HG03135 (cell line): ENCODE measurements around the gene DDR1.

ENCODE experiments used
- ATAC-seq: cut with Tn5 transposase; IDR thresholded peaks from one replicate; pipeline ENCODE4 v1.9.1; 2021; ENCODE audit warnings: mild to moderate bottlenecking, moderate library complexity; ENCODE audit not compliant: unreplicated experiment

DDR1 gene

GRCh38 chr6:30879684-30880427 lies 4.5 kb upstream of the DDR1 start:
- ATAC-seq, result no peak

GRCh38 chr6:30880698-30881252 lies 3.5 kb upstream of the DDR1 start:
- ATAC-seq, result no peak

GRCh38 chr6:30881392-30882203 lies 2.7 kb upstream of the DDR1 start:
- ATAC-seq, result no peak

- no peak for ATAC-seq
Measured at GRCh38 chr6:30882204-30882758, 2.0 kb upstream of the DDR1 start.

- no peak for ATAC-seq
Measured at GRCh38 chr6:30882759-30883684, 1.3 kb upstream of the DDR1 start.

- no peak for ATAC-seq
Measured at GRCh38 chr6:30884521-30885480, 482 bp downstream of the DDR1 start.

GRCh38 chr6:30885481-30885998 lies 1.2 kb downstream of the DDR1 start:
- ATAC-seq, result no peak

- no peak for ATAC-seq
Measured at GRCh38 chr6:30885999-30886896, 1.9 kb downstream of the DDR1 start.

GRCh38 chr6:30886897-30887255 lies 2.6 kb downstream of the DDR1 start:
- no peak for ATAC-seq

GRCh38 chr6:30887901-30888815 lies 3.8 kb downstream of the DDR1 start:
- ATAC-seq, result no peak

- no peak for ATAC-seq
Measured at GRCh38 chr6:30888816-30889495, 4.6 kb downstream of the DDR1 start.

GRCh38 chr6:30889496-30889885 lies 5.2 kb downstream of the DDR1 start:
- no peak for ATAC-seq

- ATAC-seq, result no peak
Measured at GRCh38 chr6:30889921-30890645, 5.8 kb downstream of the DDR1 start.

GRCh38 chr6:30890646-30891449 lies 6.5 kb downstream of the DDR1 start:
- ATAC-seq, result no peak

GRCh38 chr6:30891450-30891723 lies 7.1 kb downstream of the DDR1 start:
- no peak for ATAC-seq
